ENCODE measurements around the gene HACD2.
"Not testable (repeated sequence)": the region's sequence is repeated elsewhere in the genome, so short reads cannot be mapped to it uniquely, and the experiment has no call there.

HACD2 gene

GRCh38 chr3:123605789-123606234, 21.0 kb upstream of the HACD2 start:
- Histone ChIP-seq H3K9me3 (ENCODE audit: insufficient read depth, low read depth, low read length) (no peaks in the 10 kb centered on the region), H4K20me1 (ENCODE audit: insufficient read depth, low read length, poor library complexity, severe bottlenecking) (no peaks in the 10 kb centered on the region), H3K79me2 (ENCODE audit: insufficient read depth, low read length) (no peaks in the 10 kb centered on the region), H3F3A (ENCODE audit: low read depth) (no peaks in the 10 kb centered on the region), H3K9ac (ENCODE audit: low read depth, low read length, poor library complexity, severe bottlenecking) (no peak overlapping the region), H3K9me2 (replicated peaks; ENCODE audit: low read depth, low read length) (no peaks in the 10 kb centered on the region), H2AFZ (ENCODE audit: low read length) (no peak overlapping the region), H3K4me2 (ENCODE audit: low read depth, low read length, poor library complexity, severe bottlenecking) (no peak overlapping the region), H3K4me1 (ENCODE audit: insufficient read depth, low read length, poor library complexity, severe bottlenecking) (peaks cover 21% of the 10 kb centered on the region), H3K36me3 (ENCODE audit: insufficient read depth, low read length) (no peaks in the 10 kb centered on the region), H3K4me3 (ENCODE audit: low read length, poor library complexity, severe bottlenecking) (no peak overlapping the region), H3K27me3 (ENCODE audit: insufficient read depth, low read length, poor library complexity, severe bottlenecking) (no peaks in the 10 kb centered on the region)
- no peak for TF ChIP-seq CTCF (conservative IDR thresholded peaks at IDR 0.05; ENCODE audit: low read length)
- TF ChIP-seq EZH2phosphoT487 (IDR thresholded peaks at IDR 0.05; ENCODE audit: borderline replicate concordance): no peak

GRCh38 chr3:123603153-123603552, 18.3 kb upstream of the HACD2 start:
- H3K9ac ChIP-seq (ENCODE audit: low read depth, low read length, poor library complexity, severe bottlenecking); H4K20me1 ChIP-seq (ENCODE audit: insufficient read depth, low read length, poor library complexity, severe bottlenecking); H3K27me3 ChIP-seq (ENCODE audit: insufficient read depth, low read length, poor library complexity, severe bottlenecking); H2AFZ ChIP-seq (ENCODE audit: low read length); H3K4me3 ChIP-seq (ENCODE audit: low read length, poor library complexity, severe bottlenecking); H3K4me2 ChIP-seq (ENCODE audit: low read depth, low read length, poor library complexity, severe bottlenecking); H3K79me2 ChIP-seq (ENCODE audit: insufficient read depth, low read length); H3K9me2 ChIP-seq (replicated peaks; ENCODE audit: low read depth, low read length); H3F3A ChIP-seq (ENCODE audit: low read depth); H3K36me3 ChIP-seq (ENCODE audit: insufficient read depth, low read length); H3K9me3 ChIP-seq (ENCODE audit: insufficient read depth, low read depth, low read length): not testable (repeated sequence)
- H3K4me1 ChIP-seq (ENCODE audit: insufficient read depth, low read length, poor library complexity, severe bottlenecking): peaks cover 11% of the 10 kb centered on the region

- Histone ChIP-seq H3K36me3 (ENCODE audit: insufficient read depth, low read length) (no peaks in the 10 kb centered on the region), H3K9ac (ENCODE audit: low read depth, low read length, poor library complexity, severe bottlenecking) (no peak overlapping the region), H2AFZ (ENCODE audit: low read length) (no peak overlapping the region), H3K9me3 (ENCODE audit: insufficient read depth, low read depth, low read length) (no peaks in the 10 kb centered on the region), H3K79me2 (ENCODE audit: insufficient read depth, low read length) (no peaks in the 10 kb centered on the region), H3F3A (ENCODE audit: low read depth) (no peaks in the 10 kb centered on the region), H4K20me1 (ENCODE audit: insufficient read depth, low read length, poor library complexity, severe bottlenecking) (no peaks in the 10 kb centered on the region), H3K4me1 (ENCODE audit: insufficient read depth, low read length, poor library complexity, severe bottlenecking) (peaks cover 11% of the 10 kb centered on the region), H3K4me3 (ENCODE audit: low read length, poor library complexity, severe bottlenecking) (no peak overlapping the region), H3K27me3 (ENCODE audit: insufficient read depth, low read length, poor library complexity, severe bottlenecking) (no peaks in the 10 kb centered on the region), H3K9me2 (replicated peaks; ENCODE audit: low read depth, low read length) (no peaks in the 10 kb centered on the region), H3K4me2 (ENCODE audit: low read depth, low read length, poor library complexity, severe bottlenecking) (no peak overlapping the region)
- no peak for TF ChIP-seq CTCF (conservative IDR thresholded peaks at IDR 0.05; ENCODE audit: low read length)
- no peak for TF ChIP-seq EZH2phosphoT487 (IDR thresholded peaks at IDR 0.05; ENCODE audit: borderline replicate concordance)
Measured at GRCh38 chr3:123602325-123602724, 17.5 kb upstream of the HACD2 start.

DNA sequence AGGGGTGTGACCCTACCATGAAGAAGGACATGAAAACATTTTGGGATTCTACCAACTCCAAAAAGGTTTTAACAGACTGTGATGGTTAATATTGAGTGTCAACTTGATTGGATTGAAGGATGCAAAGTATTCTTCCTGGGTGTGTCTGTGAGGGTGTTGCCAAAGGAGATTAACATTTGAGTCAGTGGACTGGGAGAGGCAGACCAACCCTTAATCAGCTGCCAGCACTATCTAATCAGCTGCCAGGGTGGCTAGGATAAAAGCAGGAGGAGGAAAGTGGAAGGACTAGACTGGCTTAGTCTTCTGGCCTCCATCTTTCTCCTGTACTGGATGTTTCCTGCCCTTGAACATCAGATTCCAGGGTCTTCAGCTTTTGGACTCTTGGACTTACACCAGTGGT, 16.0 kb upstream of the HACD2 start:
- H3K27me3 ChIP-seq (ENCODE audit: insufficient read depth, low read length, poor library complexity, severe bottlenecking); H3K9me2 ChIP-seq (replicated peaks; ENCODE audit: low read depth, low read length); H3K4me3 ChIP-seq (ENCODE audit: low read length, poor library complexity, severe bottlenecking); H3F3A ChIP-seq (ENCODE audit: low read depth); H3K4me2 ChIP-seq (ENCODE audit: low read depth, low read length, poor library complexity, severe bottlenecking); H3K79me2 ChIP-seq (ENCODE audit: insufficient read depth, low read length); H3K4me1 ChIP-seq (ENCODE audit: insufficient read depth, low read length, poor library complexity, severe bottlenecking); H3K36me3 ChIP-seq (ENCODE audit: insufficient read depth, low read length); H3K9ac ChIP-seq (ENCODE audit: low read depth, low read length, poor library complexity, severe bottlenecking); H4K20me1 ChIP-seq (ENCODE audit: insufficient read depth, low read length, poor library complexity, severe bottlenecking); H2AFZ ChIP-seq (ENCODE audit: low read length); H3K9me3 ChIP-seq (ENCODE audit: insufficient read depth, low read depth, low read length): not testable (repeated sequence)
